NCI-H2029 (cell line): ENCODE measurements around the gene ABCC5.

Experiments
- DNase-seq: peaks from one replicate; lab custom pipeline; 2025; lab: John Stamatoyannopoulos, UW

Gene ABCC5

DNA sequence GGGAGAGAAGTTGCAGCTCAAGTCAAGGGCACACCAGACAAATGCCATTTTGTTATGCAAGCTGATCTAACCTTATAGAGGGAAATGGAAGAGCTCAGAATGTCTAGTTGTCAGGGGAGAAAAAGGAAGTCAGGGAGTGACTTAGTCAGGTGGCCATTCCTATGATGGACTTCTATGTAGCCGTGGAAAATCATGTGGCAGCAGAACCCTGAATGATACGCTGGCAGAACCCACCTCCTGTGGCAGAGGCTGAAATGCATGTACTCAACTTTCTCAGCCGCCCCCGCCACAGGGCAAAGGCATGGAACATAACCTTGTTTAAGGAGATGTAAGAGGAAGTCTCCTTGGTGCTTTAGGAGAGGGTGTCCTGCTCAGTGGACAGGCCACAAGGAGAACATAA, 95.3 kb downstream of the ABCC5 start:
- DNase-seq = no peak

DNA sequence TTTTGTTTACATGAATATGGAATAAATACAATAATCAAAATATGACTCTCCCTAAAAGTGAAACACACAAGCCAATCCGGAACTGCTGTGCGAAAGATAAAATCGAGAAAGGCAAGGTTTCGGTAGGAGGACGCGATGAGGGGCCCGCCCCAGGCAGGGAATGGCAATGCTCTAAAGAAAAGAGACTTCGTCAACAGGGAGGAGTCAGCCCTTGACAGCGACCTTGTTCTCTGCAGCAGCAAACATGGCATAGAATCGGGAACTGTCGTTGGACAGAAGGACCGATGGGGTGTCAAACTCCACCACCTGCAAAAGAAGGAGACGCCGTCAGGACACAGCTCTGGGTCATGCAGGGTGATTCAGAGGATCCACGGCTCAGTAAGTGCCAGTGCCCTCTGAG, 96.6 kb downstream of the ABCC5 start:
- no peak for DNase-seq

DNA sequence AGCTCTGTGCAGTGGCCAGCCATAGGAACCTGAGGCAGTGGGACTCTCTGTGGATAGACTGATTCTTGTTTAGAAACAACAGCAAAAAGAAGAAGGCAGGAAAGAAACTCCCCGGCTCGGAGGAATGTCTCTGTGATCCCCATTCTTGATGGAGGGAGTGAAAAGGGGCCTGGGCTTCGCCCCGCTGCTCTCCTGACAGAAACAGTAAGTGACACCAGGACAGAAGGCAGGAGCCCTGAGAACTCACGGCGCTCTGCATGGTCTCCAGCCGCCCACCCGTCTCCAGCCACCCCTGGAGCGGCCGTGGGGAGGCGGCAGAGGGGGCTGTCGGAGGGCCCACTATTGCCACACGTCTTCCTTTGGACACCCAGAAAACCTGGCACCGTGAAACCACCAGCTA, 97.3 kb downstream of the ABCC5 start:
- no peak for DNase-seq

DNA sequence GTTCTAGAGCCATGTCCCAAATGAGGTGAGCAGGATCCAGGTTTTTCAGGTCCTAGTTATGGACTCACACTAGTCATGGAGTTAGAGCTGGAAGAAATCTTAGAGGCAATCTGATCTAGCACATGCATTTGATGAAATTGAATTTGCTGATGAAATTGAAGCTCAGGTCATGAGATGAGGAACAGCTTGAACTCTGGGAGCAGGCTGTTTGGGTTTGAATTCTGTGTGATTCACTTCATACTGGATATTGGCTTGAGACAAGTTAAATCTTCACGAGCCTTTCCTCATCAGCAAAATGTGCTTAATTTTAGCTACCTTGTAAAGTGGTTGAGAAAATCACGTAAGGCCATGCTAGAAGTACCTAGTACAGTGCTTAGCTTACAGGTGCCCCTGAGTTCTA, 99.5 kb downstream of the ABCC5 start:
- no peak for DNase-seq

DNA sequence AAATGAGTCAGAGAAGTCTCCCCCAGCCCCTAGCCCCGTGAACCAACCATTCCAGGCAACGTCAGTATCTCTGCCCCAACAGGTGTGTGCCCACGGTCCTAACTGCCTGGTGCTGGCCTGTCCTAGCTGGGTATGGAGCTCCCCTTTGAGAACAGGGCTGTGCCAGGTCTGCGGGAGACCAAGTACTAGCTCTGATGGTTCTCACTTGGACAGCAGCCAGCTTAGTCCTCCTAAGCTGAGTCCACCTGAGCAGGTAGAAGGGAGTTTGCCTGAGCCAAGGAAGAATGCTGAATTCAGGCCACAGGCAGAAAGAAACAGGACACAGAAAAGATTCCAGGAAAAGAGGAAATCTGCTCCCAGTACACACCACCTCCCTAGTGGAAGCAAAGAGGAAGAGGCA, 99.9 kb downstream of the ABCC5 start:
- no peak for DNase-seq

DNA sequence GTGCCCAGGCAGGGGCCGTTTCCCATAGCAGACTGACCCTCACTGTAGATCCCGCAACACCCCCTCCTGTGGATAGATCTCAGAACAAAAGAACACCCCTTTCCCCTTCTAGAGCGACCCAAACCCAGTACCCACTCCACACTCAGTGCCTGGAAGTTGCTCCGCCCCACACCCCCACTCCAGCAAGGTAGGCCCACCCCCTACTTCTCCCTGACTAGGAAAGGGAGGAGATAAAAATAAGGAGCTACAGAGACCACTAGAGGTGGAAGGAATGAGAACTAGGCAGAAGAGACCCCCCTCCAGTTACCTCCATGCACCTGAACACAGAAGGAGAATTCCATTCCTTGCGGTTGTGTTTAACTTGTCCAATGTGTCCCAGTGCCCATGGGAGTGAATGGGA, 102.8 kb downstream of the ABCC5 start:
- no peak for DNase-seq

DNA sequence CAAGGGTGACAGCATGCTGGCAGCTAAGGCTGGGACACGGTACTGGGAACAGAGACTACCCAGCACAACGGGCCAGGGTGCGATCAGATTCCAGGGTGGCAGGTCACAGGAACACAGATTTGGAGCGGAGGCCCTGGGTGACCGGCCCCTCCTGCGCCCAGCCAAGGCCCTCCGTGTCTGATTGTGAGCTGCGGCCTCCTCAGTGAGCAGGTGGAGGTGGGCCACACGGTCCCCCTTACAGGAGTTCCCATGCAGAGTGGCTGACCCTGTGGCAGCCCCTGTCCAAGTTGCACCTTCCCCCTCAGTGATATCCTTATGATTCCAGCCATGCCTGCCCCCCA, 104.1 kb downstream of the ABCC5 start:
- no peak for DNase-seq

DNA sequence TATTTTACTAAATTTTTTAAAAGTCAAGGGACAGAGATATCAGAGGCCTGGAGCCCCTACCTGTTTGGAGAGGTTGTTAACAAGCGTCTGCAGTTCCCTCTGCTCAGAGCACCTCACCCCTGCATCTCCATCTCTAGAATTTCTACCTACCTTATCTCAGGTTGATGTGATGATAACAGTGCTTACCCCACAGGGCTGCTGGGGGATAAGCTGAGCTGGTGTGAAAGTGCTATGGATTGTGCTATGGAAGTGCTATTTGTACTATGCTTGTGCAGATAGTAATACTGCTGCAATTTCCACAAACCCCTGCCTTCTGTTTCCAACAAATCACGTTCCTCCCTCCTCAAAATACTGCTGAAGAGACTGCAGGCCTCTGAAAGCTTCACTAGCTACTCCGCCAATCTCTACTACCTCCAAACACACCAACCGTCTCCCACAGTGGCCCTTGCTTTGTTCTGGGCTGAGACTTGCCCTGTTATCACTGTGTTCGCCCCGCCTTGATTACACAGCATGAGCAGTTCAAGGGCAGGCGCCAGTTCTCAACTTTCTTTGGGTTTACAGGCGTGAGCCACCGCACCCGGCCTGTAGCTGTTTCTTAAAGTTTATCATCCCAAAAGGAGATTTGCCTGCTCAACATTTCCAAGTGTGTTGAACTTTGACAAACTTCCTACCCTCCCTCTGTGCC, 104.6 kb downstream of the ABCC5 start:
- DNase-seq = no peak

DNA sequence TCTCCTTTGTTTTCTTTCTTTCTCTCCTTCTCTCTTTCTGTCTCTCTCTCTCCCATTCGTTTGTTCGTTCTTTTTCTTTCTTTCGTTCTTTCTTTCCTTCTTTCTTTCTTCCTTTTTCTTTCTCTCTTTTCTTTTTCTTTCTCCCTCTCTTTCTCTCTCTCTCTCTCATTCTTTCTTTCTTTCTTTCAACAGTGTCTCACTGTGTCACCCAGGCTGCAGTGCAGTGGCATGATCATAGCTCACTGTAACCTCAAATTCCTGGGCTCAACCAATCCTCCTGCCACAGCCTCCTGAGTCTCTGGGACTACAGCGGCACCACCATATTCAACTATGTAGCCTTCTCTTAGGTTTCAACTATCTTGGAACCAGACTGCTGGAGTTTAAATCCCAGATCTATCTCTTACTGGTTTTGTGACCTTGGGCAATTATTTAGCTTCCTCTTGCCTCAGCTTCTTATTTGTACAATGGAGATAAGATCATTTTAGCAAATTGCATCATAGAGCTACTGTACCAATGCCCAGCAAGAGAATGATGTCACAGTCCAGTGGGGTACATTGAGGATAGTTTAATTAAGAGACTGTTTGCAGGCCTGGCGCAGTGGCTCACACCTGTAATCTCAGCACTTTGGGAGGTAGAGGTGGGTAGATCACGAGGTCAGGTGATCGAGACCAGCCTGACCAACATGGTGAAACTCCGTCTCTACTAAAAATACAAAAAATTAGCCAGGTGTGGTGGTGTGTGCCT, 105.7 kb downstream of the ABCC5 start:
- DNase-seq = no peak

DNA sequence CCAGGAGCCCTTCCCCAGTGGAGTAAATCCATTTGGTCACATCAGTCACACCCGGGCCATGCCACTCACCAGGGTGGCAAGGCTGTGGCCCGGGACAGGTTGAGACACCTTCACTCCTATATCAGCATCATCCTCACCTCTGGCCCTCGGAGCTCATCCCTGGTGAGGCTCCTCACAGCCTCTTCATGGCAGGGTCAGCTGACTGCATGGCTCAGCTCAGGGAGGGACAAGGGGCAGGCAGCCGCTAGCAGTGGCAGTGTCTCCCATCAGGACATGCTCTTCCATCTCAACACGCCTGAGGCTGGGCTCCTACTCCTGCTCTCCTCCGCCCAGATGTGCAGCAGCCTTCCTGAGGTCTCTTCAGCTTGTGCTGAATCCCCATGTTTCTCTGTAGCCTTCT, 106.6 kb downstream of the ABCC5 start:
- no peak for DNase-seq

DNA sequence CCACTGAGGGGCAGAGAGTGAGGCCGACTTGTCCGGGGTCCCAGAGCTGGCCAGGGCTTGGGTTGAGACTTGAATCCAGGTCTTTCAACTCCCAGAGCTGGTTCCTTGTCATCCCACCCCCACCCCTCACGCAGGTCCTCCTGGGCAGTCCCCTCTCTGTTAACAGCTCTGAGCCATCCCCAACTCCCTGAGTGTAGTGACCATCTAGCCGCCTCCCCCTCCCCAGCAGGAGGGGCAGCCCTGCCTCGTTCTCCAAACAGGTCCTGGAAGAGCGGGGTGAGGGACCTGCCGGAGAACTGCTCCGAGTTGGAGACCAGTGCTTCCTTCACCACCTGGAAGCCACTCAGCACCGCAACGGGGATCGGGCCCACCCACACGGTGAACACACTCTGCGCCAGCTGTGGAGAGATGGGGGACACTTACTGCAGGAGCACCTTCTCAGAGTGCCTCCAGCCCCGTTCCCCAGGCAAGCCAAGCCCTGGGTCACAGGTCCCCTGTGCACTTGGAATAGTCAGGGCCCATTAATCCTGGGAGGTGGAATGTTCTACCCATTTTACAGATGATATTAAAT, 108.6 kb downstream of the ABCC5 start:
- DNase-seq = no peak

DNA sequence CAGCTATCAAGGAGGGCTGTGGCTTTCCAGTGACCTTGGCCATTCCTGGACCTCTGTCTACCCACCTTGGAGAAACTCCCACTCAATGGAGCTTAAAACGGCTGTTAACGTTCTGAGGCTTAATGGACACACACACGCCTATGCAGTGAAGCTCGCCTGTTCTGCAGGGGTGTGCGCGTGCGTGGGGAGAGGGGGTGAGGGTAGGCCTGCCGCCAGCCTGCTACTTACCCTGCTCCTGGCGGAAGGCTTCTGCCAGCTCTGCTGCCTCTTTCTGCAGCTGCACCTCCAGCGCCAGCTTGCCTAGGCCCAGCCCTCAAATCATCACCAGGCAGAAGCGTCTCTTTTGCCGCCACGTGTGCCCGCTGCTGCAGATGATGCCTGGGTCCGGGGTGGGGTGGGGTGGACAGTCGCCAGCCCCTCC, 109.8 kb downstream of the ABCC5 start:
- no peak for DNase-seq

DNA sequence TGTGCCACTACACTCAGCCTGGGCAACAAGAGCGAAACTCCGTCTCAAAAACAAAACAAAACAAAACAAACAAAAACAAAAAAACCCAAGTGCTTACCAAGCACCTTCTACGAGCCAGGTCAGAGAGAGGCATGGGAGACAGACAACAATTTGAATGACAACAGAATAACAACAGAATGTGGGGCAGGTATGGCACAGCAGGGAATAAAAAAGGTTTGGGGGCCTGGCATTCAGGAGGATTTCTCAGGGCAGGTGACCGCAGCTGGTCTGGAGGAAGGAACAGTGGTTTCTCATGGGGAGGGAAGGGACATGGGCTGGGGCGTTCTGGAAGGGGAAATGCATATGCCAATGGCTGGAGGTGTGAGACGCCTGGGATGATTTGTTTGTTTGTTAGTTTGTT, 110.5 kb downstream of the ABCC5 start:
- DNase-seq = no peak

DNA sequence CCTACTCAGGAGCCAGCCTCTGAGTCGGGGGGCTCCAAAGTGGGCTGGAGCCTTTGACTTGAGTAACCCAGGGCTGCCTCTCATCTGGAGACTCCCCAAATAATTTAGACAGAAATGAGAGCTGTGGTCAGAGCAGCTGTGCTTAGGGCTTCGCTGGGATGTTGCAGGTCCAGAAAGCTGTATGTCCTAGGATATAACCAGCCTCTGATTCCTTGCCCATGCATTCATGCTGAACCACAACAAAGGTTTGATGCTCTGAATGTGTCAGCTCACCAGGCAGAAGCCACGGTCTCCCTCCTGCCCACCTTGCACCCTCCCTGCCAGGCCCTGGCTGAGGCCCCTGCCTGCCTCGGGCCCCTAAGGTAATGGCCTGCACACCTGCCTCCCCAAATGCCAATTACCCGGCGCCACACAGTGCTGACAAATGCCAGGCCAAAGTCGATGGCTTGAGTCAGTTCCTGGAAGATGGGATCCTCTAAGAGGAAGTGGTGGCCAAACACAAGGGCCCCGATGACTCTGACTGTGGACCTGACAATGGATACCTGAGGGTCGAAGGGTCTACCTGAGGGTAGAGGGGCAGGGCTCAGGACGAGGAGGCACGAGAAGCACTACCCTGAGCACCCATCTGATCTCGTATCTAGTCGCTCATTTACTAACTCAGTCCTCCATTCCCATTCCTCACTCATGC, 111.3 kb downstream of the ABCC5 start:
- no peak for DNase-seq

DNA sequence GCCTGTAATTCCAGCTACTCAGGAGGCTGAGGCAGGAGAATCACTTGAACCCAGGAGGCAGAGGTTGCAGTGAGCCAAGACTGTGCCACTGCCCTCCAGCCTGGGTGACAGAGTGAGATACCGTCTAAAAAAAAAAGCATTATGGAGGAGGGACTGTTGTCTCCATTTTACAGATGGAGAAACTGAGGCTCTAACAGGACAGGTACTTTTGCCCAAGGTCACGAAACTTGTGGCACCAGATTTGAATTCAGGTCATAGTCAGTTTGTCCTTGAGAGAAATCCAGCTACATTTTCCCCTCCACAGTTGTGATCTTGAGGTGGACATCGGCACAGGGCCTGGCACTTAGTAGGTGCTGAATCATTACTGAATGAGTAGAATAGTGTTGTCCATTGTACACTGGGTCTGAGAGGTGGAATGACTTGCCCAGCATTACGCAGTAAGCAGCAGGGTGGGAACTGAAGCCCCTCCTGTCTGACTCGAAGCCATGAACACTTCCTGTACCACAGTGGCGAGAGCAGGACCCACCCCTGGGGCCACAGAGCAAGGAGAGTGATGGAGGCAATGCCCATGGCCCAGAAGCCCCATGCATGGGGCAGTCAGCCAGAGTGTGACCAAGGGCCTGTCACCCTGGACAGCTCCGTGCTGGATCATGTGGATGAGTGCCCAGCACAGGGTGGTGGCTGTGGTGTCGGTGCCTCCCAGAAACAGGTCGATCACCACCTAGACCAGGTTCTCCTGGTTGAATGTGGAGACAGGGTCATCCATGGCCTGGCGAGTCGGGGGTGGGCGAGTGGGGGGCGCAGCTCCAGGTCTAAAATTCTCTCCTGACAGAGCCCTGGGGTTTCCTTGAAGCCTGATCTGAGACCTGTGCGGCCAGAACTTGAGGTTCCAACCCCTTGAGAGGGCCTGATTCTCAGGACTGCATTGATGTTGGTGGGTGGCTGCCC, 112.6 kb downstream of the ABCC5 start:
- no peak for DNase-seq

DNA sequence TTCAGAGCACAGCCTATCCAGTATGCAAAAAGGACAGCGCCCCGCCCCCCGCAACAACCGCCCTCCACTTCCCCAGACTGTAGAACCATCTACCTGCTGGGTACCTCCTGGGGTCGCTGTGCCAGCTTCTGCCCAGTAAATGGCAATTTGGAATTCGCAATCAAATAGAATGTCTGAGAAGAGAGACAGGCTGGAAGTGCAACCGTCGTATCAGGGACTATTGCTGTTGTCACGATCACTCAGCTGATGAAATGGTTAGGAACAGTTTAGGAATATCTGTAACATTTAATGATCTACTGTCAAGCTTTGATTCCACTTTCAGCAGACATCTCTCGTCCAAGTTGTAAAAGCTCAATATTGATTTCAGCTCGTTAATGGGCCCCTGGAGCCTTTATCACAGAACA, 119.7 kb downstream of the ABCC5 start:
- DNase-seq = no peak

DNA sequence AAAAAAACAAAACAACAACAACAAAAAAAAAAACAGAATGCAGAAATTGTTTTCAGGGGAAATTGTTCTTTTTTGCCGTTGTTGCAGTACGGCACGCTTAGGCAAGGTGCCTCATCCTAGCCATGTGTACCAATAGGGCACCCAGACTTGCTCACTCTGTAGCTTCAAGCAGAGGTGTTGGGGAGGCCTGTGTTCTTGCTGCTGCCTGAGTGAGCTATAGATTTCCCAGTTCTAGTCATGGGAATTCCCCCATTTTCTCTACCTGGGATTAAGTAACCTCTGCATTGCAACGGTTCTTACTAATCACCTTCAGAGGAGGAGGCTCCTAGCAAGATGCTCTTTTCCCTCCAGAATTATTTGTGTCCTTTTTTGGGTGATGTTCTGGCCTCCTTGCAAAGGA, 120.1 kb downstream of the ABCC5 start:
- DNase-seq = no peak

DNA sequence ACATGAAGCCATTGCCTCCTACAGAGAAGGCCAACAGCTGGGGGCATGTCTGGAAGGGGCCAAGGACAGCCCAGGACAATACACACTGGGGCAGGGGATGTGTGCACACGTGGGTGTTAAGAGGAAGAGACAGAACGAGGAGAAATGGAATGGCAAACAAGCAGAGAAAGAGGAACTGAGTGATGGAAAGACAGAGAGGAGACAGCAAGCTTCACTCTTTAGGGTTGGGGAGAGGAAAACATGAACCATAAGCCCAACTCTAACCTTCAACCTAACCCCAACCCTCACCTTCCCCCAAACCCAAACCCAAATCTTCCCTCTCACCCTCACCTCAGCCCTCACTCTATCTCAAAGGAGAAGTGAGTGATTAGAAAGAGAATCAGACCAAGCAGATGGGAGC, 121.1 kb downstream of the ABCC5 start:
- no peak for DNase-seq

DNA sequence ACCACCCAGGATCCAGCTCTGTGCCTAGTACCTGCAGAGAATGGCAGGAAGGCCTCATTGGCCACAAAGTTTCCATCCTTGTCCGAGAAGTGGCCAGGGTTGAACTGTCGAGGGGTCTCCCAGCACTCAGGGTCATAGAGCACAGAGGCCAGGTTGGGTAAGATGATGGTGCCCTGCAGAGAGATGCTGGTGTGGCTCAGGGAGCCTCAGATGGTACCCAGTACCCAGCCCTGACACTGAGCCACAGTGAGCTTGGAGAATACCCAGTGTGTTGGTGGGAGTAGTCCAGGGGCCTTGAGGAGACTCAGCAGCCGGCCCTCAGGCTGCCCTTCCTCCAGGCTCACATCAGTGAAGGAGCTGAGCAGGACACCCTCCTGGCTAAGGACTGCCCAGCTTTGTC, 121.5 kb downstream of the ABCC5 start:
- no peak for DNase-seq

DNA sequence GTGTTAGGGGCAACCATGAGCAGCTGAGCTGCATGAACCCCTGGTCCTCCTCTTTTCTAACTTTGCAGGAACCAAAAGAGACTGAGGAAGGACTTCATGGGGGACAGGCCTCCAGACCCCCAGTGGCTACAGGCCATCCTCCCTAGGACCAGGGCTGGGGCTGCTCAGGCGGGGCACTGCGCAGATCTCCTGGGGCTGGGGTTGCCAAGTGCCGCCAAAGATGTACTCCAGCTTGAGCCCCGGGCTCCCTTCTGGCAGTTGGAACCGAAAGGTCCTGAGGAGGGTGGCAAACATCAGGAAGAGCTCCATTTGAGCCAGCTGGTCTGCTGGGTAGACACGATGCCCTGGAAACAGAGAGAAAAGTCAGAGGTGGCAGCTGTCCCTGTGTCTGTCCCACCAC, 121.9 kb downstream of the ABCC5 start:
- DNase-seq = no peak

DNA sequence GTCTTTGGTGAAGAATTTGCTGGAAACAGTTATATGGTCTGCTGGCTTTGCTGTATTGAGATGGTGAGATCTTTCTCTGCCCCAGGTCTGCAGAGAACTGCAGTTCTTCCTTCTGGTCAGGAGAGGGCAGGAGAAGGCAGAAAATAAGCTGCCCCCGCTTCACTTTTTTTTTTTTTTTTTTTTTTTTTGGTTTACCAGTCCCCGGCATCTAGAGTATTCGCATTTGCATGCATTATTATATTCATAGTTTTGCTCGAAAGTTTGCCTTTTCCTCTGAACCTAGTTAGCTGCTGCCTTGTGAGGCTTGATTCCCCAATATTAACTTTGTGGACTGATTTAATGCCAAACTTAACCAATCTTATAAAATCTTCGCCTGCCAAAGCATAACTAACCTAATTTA, 122.4 kb downstream of the ABCC5 start:
- DNase-seq = peak; percentile 25

DNA sequence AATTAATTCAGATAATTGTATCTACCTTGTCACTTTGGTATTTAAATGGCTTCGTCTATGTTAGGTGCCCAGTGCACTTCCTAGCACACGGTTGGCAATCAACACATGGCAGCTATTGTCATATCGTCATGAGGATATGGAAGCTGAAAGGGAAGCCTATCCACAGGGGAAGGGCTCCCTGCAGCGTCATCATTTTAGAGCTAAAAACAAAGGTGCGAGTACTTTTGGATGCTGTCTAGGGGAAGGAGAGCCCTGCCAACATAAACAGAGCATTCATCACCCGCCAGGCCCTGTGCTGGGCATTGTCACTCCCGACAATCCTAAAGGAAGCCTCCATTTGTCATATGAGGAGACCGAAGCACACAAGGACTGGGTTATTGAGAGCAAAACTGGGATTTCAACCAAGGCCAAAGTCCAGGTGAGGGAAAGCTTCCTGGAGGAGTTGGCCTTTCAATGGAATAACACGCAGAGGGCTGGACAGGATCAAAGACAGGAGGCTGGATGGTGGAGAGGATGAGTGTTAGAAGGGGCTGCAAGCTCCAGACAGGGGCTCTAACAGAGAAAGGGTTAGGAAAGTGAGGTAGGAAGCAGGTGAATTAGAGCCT, 125.0 kb downstream of the ABCC5 start:
- DNase-seq = peak; percentile 85
